Measurements from ENCODE around the gene RTL3.
"Not testable (repeated sequence)": the region's sequence is repeated elsewhere in the genome, so short reads cannot be mapped to it uniquely, and the experiment has no call there.

RTL3 gene

DNA sequence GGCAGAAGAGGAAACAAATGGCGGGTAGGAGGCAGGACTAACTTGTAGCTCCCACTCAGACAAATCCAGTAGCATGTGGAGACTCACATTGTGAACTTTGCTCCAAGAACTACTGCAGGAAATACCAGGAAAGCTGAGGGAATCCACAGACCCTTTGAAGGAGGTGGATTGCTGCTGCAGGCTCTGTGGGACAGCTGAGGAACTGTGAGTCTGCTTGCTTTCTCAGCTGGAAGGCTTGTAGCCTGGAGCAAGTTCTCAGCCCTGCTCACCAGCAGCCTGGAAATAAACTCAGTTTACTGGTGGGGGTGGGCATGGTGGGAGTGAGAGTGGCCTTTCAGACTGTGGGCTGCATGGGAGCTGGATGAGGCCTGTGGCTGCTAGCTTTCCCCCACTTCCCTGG is 16.0 kb downstream of the RTL3 start:
- H3K27ac Mint-ChIP-seq: no peak overlapping the region
- H3K4me3 Mint-ChIP-seq: no peak overlapping the region
- peaks cover 11% of the 10 kb centered on the region for H3K36me3 Mint-ChIP-seq
- peaks cover 18% of the 10 kb centered on the region for H3K9me3 Mint-ChIP-seq
- ATAC-seq: no peak
- no peaks in the 10 kb centered on the region for H3K27me3 Mint-ChIP-seq
- H3K4me1 Mint-ChIP-seq: no peaks in the 10 kb centered on the region

DNA sequence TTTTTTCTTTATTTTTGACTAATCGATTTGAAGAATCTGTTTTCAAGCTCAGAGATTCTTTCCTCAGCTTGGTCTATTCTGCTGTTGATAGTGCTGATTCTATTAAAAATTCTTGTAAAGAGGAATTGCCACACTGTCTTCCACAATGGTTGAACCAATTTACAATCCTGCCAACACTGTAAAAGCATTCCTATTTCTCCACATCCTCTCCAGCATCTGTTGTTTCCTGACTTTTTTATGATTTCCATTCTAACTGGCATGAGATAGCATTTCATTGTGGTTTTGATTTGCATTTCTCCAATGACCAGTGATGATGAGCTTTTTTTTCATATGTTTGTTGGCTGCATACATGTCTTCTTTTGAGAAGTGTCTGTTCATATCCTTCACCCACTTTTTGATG is 23.0 kb downstream of the RTL3 start:
- not testable (repeated sequence) for H3K4me3 Mint-ChIP-seq, H3K36me3 Mint-ChIP-seq, H3K27ac Mint-ChIP-seq, H3K4me1 Mint-ChIP-seq, H3K27me3 Mint-ChIP-seq, H3K9me3 Mint-ChIP-seq, ATAC-seq

DNA sequence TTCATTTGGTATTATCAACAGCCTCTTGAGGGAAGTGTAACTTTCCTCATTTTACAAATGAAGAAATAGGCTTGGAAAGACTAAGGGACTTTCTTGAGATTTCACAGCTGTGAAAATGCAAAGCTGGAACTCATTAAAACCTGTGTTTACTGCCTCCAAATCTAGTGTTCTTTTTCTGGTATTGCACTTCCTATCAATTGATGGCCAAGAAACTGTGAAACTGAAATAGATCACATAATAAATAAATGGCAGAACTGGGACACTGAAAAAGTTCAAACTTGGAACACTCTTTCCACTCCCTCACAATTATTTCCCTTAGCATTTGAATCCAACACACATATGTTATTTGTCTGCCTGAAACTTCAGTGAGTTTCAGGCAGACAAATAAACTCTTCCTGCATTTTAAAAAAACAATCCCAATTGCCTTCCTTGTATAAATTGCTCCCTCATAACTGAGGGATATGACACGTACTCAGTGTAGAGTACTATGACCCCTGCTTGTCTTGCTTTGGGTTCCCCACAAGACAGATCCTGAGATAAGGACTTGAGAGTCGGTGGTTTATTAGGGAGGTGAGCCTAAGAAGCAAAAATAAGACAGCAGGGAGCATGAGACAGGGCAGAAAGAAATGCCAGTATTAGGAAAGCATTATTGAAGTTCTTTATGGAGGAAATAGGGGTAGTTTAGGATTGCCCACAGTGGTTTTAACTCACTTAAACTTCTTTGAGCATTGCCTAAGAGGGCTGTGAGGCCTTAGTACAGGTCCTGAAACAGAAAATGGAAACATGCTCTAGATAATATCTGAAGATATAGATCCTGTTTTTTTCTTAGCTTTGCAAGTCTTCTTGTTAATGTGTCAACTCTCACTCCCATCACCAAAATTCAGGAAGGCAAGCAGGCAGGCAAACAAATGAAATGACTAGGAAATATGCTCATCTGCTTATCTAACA is 33.9 kb downstream of the RTL3 start:
- no peak overlapping the region for H3K4me3 Mint-ChIP-seq
- H3K9me3 Mint-ChIP-seq: no peaks in the 10 kb centered on the region
- H3K27me3 Mint-ChIP-seq: no peaks in the 10 kb centered on the region
- H3K4me1 Mint-ChIP-seq: no peaks in the 10 kb centered on the region
- no peak overlapping the region for H3K27ac Mint-ChIP-seq
- no peak for ATAC-seq
- H3K36me3 Mint-ChIP-seq: no peaks in the 10 kb centered on the region

DNA sequence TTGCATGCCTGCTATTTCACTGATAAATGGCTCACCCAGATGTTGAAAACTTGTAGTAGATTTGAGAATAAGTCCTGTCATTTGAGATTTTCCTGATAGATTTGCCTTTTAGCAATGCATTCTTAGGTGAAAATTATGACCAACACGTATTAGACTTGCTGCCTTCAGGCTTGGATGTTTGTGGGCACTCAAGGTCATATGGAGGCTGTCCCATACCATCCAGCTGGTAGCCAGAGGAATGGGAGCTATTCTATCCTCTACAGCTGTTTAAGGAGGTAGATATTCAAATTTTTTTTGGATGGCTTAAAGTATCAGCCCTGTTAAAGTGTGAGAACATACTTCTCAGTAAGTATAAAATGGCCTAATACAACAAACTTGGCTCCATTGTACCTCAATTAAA is 34.7 kb downstream of the RTL3 start:
- Mint-ChIP-seq H3K36me3 (no peaks in the 10 kb centered on the region), H3K27me3 (no peaks in the 10 kb centered on the region), H3K9me3 (no peaks in the 10 kb centered on the region), H3K27ac (no peak overlapping the region), H3K4me1 (no peaks in the 10 kb centered on the region), H3K4me3 (no peak overlapping the region)
- ATAC-seq: no peak

DNA sequence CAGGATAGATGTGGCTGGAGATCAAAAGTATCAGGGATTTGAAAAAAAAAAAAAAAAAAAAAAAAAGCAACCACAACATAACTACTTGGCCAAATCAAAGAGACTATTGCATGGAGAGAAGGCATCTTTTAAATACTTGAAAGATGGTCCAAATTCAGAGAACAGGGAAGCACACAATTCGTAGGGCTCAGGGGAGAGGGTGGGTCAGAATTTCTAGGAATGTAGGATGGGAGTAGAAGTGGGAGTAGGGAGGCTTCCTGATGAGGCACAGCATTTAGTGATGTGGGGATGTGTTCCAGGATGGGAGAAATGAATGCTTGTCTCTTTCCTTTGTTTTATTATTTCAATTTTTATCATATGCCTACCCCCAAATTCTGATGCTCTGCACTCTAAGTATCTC is 36.3 kb downstream of the RTL3 start:
- no peaks in the 10 kb centered on the region for H3K4me1 Mint-ChIP-seq
- no peak overlapping the region for H3K27ac Mint-ChIP-seq
- no peak overlapping the region for H3K4me3 Mint-ChIP-seq
- H3K36me3 Mint-ChIP-seq: no peaks in the 10 kb centered on the region
- no peaks in the 10 kb centered on the region for H3K9me3 Mint-ChIP-seq
- H3K27me3 Mint-ChIP-seq: no peaks in the 10 kb centered on the region
- ATAC-seq: no peak

DNA sequence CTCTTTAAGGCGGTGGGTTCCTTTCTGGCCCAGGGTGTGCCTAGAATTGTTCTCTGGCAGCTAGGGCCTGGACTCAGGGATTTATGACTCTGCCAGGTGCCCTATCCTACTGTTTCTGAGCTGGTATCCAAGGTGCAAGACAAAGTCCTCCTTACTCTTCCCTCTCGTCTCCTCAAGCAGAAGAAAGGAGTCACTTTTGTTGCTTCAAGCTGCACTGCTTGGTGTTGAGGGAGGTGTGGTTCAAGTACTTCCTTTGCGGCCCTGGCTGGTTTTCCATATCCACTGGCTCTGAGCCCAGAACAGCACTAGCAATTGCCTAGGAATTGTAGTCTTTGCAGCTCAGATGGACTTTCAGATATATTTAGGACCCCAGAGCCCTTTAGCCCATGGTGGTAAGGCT is 39.3 kb downstream of the RTL3 start:
- H3K27ac Mint-ChIP-seq: no peak overlapping the region
- ATAC-seq: no peak
- no peaks in the 10 kb centered on the region for H3K27me3 Mint-ChIP-seq
- H3K4me1 Mint-ChIP-seq: no peaks in the 10 kb centered on the region
- no peak overlapping the region for H3K4me3 Mint-ChIP-seq
- no peaks in the 10 kb centered on the region for H3K9me3 Mint-ChIP-seq
- no peaks in the 10 kb centered on the region for H3K36me3 Mint-ChIP-seq

DNA sequence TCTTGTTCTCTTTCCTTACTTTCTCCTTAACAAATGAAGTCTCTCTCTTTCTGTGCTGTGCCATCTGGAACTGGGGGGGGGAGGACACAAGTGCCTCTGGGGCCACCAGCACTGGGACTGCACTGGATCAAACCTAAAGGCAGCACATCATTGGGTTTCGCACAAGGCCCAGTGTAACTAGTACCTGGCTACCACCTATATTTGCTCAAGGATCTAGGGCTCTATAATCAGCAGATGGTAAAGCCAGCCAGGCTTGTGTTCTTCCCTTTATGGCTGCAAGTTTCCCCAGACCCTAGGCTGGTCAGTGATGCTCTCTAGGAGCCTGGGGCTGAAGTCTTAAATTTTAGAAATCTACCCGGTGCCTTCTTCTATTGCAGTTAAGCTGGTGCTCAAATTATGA is 40.1 kb downstream of the RTL3 start:
- Mint-ChIP-seq H3K36me3 (no peaks in the 10 kb centered on the region), H3K9me3 (no peaks in the 10 kb centered on the region), H3K4me1 (no peaks in the 10 kb centered on the region), H3K27me3 (no peaks in the 10 kb centered on the region), H3K27ac (no peak overlapping the region), H3K4me3 (no peak overlapping the region)
- ATAC-seq: no peak

DNA sequence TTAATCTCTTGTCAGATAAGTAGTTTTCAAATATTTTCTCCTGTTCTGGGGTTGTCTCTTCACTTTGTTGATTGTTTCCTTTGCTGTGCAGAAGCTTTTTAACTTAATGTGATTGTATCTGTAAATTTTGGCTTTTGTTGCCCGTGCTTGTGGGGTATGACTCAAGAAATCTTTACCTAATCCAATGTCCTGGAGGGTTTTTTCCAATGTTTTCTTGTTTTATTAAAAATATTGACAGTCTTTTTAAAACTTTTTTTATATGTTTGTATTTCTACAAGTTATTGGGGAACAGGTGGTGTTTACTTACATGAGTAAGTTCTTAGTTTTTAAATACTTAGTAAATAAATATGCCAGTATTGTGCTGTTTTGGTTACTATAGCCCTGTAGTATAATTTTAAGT is 44.9 kb downstream of the RTL3 start:
- ATAC-seq: no peak

More for the DNA sequence above, 44.9 kb downstream of the RTL3 start:
- H3K27ac Mint-ChIP-seq: no peak overlapping the region
- H3K27me3 Mint-ChIP-seq: no peaks in the 10 kb centered on the region
- H3K4me3 Mint-ChIP-seq: no peak overlapping the region
- H3K9me3 Mint-ChIP-seq: peaks cover 3% of the 10 kb centered on the region
- H3K4me1 Mint-ChIP-seq: no peaks in the 10 kb centered on the region
- H3K36me3 Mint-ChIP-seq: no peaks in the 10 kb centered on the region

Data from stimulated activated memory B cell treated with anti-CD40 and anti-IgM and Interleukin-4, amounts not matched to agents 10 μg/mL and 1 μg/mL and 100 μg/mL, for 72 hours (primary cell).